GM18873 (cell line): ENCODE measurements around the gene PCSK6.
"Not testable (repeated sequence)": the region's sequence is repeated elsewhere in the genome, so short reads cannot be mapped to it uniquely, and the experiment has no call there.

Experiments
- ATAC-seq: cut with Tn5 transposase; IDR thresholded peaks from one replicate; pipeline ENCODE4 v1.9.1; 2021; ENCODE audit warnings: mild to moderate bottlenecking, moderate library complexity, moderate number of reproducible peaks; ENCODE audit not compliant: unreplicated experiment, low FRiP score

Gene PCSK6

GRCh38 chr15:101390060-101390459, 99.4 kb downstream of the PCSK6 start:
- ATAC-seq = no peak

GRCh38 chr15:101389362-101389761, 100.1 kb downstream of the PCSK6 start:
- ATAC-seq = no peak

GRCh38 chr15:101388046-101388445, 101.5 kb downstream of the PCSK6 start:
- no peak for ATAC-seq

- no peak for ATAC-seq
Observed at GRCh38 chr15:101387574-101387973, 101.9 kb downstream of the PCSK6 start.

- ATAC-seq = no peak
Observed at GRCh38 chr15:101386967-101387366, 102.5 kb downstream of the PCSK6 start.

- no peak for ATAC-seq
Observed at GRCh38 chr15:101386006-101386405, 103.5 kb downstream of the PCSK6 start.

GRCh38 chr15:101384276-101384675, 105.2 kb downstream of the PCSK6 start:
- no peak for ATAC-seq

GRCh38 chr15:101382544-101382943, 107.0 kb downstream of the PCSK6 start:
- no peak for ATAC-seq

- ATAC-seq = no peak
Observed at GRCh38 chr15:101381671-101382212, 107.8 kb downstream of the PCSK6 start.

- ATAC-seq = no peak
Observed at GRCh38 chr15:101380146-101380545, 109.4 kb downstream of the PCSK6 start.

- ATAC-seq = no peak
Observed at GRCh38 chr15:101379647-101380046, 109.9 kb downstream of the PCSK6 start.

GRCh38 chr15:101378879-101379278, 110.6 kb downstream of the PCSK6 start:
- no peak for ATAC-seq

- no peak for ATAC-seq
Observed at GRCh38 chr15:101378171-101378755, 111.2 kb downstream of the PCSK6 start.

GRCh38 chr15:101376615-101377395, 112.7 kb downstream of the PCSK6 start:
- no peak for ATAC-seq

GRCh38 chr15:101375006-101375405, 114.5 kb downstream of the PCSK6 start:
- not testable (repeated sequence) for ATAC-seq

GRCh38 chr15:101374326-101374725, 115.2 kb downstream of the PCSK6 start:
- no peak for ATAC-seq

GRCh38 chr15:101373577-101373976, 115.9 kb downstream of the PCSK6 start:
- no peak for ATAC-seq

GRCh38 chr15:101372960-101373525, 116.5 kb downstream of the PCSK6 start:
- no peak for ATAC-seq

GRCh38 chr15:101372149-101372577, 117.3 kb downstream of the PCSK6 start:
- ATAC-seq = no peak

- no peak for ATAC-seq
Observed at GRCh38 chr15:101371519-101371918, 118.0 kb downstream of the PCSK6 start.

- no peak for ATAC-seq
Observed at GRCh38 chr15:101371081-101371480, 118.4 kb downstream of the PCSK6 start.
